WERI-Rb-1 (cell line): ENCODE data around the gene EVA1B.

ENCODE experiments used
- DNase-seq: peaks from one replicate; pipeline ENCODE4 v3.0.0-alpha.2; 2020
- H3K27ac ChIP-seq: fragments of 250-450 bp; sonication (Bioruptor Pico); 2 replicates; pipeline ENCODE4 v1.5.1; 2020; ENCODE audit warnings: mild to moderate bottlenecking, moderate library complexity
- H3K27me3 ChIP-seq: fragments of 250-450 bp; sonication (Bioruptor Pico); 2 replicates; pipeline ENCODE4 v1.5.1; 2021; ENCODE audit warnings: mild to moderate bottlenecking, low read depth, moderate library complexity; ENCODE audit not compliant: insufficient read depth, severe bottlenecking
- H3K36me3 ChIP-seq: fragments of 250-450 bp; sonication (Bioruptor Pico); 2 replicates; pipeline ENCODE4 v1.5.1; 2020; ENCODE audit warnings: mild to moderate bottlenecking, moderate library complexity
- H3K4me3 ChIP-seq: 2 replicates; pipeline ENCODE4 v1.5.1; 2011; ENCODE audit warnings: low read depth, mild to moderate bottlenecking, control low read depth, low read length
- H3K9me3 ChIP-seq: fragments of 250-450 bp; sonication (Bioruptor Pico); 2 replicates; pipeline ENCODE4 v1.5.1; 2021; ENCODE audit warnings: mild to moderate bottlenecking, moderate library complexity; ENCODE audit not compliant: severe bottlenecking
- TF ChIP-seq, protein P1 (sequence below): IDR thresholded peaks from 2 replicates; pipeline ENCODE4 v1.5.1; 2011; ENCODE audit warnings: low read depth, mild to moderate bottlenecking, control low read depth, inconsistent platforms, low read length

The EVA1B gene, protein sequence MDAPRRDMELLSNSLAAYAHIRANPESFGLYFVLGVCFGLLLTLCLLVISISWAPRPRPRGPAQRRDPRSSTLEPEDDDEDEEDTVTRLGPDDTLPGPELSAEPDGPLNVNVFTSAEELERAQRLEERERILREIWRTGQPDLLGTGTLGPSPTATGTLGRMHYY

DNA sequence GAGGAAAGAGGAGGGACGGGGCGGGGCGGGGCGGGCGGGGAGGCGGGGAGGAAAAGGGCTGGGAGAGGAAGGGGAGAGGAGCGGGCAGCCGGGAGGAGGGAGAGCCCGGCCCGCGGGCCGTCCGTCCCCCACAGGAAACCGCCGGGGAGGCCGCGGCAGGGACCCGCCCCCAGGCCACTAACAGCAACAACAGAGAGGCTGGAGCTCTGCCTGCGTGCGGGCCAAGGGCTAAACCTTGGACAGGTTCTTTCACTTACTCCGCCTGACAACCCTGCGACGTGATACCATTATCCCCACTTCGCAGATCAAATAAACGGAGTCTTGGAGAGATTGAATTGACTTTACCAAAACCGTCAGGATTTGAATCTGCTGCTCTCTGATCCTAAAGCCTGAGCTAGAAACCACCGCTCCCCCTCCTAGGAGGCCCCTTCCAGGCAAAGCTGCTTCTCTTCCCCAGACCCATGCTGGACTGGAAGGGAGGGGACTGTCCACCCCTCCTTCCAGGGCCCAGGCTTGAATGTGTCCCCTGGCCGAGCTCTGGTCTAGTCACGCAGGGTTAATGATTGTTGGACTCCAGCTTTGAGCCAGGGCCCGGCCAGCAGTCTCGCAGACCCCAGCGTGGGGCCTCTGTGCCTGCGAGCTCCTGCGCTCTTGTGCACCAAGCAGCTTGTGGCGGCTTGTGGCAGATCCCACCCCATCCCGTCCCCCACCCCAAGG is at the start of gene EVA1B:
TSS of gene EVA1B (minus strand) at position 10 of the 717 bp plus-strand sequence. CDS start 608 bp downstream, outside the sequence.
- Histone ChIP-seq H3K27me3 (no peaks in the 10 kb centered on the region), H3K36me3 (no peaks in the 10 kb centered on the region), H3K4me3 (peak within 1 kb of the TSS; percentile 37), H3K27ac (no peak within 1 kb of the TSS), H3K9me3 (no peaks in the 10 kb centered on the region)
- peak; percentile 65 for DNase-seq
- TF ChIP-seq, protein P1, sequence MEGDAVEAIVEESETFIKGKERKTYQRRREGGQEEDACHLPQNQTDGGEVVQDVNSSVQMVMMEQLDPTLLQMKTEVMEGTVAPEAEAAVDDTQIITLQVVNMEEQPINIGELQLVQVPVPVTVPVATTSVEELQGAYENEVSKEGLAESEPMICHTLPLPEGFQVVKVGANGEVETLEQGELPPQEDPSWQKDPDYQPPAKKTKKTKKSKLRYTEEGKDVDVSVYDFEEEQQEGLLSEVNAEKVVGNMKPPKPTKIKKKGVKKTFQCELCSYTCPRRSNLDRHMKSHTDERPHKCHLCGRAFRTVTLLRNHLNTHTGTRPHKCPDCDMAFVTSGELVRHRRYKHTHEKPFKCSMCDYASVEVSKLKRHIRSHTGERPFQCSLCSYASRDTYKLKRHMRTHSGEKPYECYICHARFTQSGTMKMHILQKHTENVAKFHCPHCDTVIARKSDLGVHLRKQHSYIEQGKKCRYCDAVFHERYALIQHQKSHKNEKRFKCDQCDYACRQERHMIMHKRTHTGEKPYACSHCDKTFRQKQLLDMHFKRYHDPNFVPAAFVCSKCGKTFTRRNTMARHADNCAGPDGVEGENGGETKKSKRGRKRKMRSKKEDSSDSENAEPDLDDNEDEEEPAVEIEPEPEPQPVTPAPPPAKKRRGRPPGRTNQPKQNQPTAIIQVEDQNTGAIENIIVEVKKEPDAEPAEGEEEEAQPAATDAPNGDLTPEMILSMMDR, result no peak

GRCh38 chr1:36372617-36373016 is 49.2 kb upstream of the EVA1B start:
- no peak for DNase-seq
- Histone ChIP-seq H3K9me3 (no peaks in the 10 kb centered on the region), H3K27me3 (no peaks in the 10 kb centered on the region), H3K36me3 (peaks cover 8% of the 10 kb centered on the region), H3K4me3 (no peak overlapping the region), H3K27ac (peak overlapping the region; percentile 91)
- TF ChIP-seq, protein P1, result no peak

DNA sequence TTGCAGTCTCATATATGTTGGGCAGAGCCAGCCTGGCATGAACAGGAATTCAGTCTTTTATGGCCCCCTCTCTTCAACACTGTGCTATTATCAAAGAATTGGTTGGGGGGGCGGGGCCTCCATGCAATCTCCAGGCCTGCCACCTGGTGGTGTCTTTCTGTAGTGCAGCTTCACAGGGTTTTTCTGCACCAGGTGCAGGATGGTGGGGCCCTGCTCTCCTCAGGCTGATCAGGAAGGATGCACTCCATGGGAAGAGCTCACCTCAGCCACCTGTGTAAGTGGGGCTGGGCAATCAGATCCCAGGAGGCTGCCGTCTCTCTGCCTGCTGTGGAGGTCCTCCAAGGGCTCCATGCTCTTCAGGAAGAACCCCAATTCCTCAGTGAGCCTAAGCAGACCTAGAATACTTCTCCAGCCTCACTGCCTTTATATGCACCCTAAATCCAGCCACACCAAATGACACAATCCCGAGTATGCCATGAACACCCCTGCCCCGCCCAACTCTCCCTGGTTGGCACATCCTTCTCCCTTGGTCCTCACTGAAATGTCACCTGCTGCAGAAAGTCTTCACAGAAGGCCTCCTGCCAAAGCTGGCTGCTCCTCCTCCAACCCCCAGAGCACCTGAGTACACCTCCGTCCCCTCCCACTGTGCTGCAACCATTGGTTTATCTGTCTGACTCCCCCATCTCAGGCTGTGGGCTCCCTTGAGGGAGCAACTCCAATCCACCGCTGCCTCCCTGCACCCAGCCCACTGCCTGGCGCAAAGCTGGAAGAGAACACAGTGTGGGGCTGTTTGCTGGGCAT is 45.8 kb upstream of the EVA1B start:
- DNase-seq, result peak; percentile 77
- H3K4me3 ChIP-seq, result no peak overlapping the region
- TF ChIP-seq, protein P1, result peak; percentile 85
- H3K36me3 ChIP-seq, result peaks cover 16% of the 10 kb centered on the region
- H3K9me3 ChIP-seq, result no peaks in the 10 kb centered on the region
- no peaks in the 10 kb centered on the region for H3K27me3 ChIP-seq
- no peak overlapping the region for H3K27ac ChIP-seq

DNA sequence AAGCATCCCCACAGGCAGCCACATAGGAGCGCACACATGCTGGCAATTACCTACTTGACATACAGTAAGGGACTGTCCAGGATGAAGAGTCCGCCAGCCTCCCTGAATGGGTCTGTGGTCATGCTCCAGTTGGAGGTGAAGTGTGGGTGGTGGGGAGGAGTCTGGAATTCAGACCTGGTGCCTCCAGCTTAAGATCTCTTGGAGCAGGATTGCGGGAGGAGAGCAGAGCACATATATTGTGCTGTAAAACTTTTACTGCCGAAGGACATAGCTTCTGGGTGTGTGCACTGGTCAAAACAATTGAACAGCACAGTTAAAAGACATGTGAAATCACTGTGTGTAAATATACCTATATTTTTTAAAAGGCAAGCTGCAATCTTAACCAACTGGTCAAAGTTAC is 44.4 kb upstream of the EVA1B start:
- TF ChIP-seq, protein P1, result no peak

GRCh38 chr1:36367066-36367465 is 43.6 kb upstream of the EVA1B start:
- TF ChIP-seq, protein P1, result no peak
- H3K36me3 ChIP-seq, result peaks cover 27% of the 10 kb centered on the region
- DNase-seq, result no peak
- H3K9me3 ChIP-seq, result no peaks in the 10 kb centered on the region
- no peak overlapping the region for H3K4me3 ChIP-seq
- no peaks in the 10 kb centered on the region for H3K27me3 ChIP-seq
- no peak overlapping the region for H3K27ac ChIP-seq

More for the DNA sequence above, 44.4 kb upstream of the EVA1B start:
- Histone ChIP-seq H3K27me3 (no peaks in the 10 kb centered on the region), H3K4me3 (no peak overlapping the region), H3K9me3 (no peaks in the 10 kb centered on the region), H3K27ac (no peak overlapping the region), H3K36me3 (peaks cover 20% of the 10 kb centered on the region)
- no peak for DNase-seq
